ENCODE results near the gene BTBD18.

DNA sequence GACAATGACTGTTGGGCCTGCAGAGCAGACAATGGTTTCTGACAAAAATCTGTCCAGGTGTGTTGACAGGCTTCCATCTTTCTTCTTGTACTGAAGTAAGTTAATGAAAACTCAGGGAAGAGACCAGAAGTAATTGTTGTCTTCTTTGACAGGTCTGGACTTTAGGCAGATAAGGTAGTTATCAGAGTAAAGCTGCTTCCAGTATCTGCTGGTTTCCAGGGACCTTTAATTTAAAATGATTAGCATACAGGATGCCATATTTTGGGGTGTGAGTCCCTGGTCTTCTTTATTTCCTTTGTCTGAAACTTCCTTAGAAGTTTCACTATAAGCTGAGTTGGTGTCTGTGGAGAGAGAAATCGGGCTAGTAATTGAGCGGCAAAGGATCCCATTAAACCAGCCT is 37.8 kb downstream of the BTBD18 start:
- no peak for TF ChIP-seq EP300 (IDR thresholded peaks at IDR 0.05)
- TF ChIP-seq, protein P1, sequence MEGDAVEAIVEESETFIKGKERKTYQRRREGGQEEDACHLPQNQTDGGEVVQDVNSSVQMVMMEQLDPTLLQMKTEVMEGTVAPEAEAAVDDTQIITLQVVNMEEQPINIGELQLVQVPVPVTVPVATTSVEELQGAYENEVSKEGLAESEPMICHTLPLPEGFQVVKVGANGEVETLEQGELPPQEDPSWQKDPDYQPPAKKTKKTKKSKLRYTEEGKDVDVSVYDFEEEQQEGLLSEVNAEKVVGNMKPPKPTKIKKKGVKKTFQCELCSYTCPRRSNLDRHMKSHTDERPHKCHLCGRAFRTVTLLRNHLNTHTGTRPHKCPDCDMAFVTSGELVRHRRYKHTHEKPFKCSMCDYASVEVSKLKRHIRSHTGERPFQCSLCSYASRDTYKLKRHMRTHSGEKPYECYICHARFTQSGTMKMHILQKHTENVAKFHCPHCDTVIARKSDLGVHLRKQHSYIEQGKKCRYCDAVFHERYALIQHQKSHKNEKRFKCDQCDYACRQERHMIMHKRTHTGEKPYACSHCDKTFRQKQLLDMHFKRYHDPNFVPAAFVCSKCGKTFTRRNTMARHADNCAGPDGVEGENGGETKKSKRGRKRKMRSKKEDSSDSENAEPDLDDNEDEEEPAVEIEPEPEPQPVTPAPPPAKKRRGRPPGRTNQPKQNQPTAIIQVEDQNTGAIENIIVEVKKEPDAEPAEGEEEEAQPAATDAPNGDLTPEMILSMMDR (IDR thresholded peaks at IDR 0.05), result no peak
- no peak for TF ChIP-seq POLR2A (IDR thresholded peaks at IDR 0.05; ENCODE audit: low read depth)
- TF ChIP-seq POLR2AphosphoS5 (IDR thresholded peaks at IDR 0.05), result no peak
